Left renal pelvis (tissue), 4 donors: Measurements from ENCODE around the gene NMRK1. TPM values are rescaled to one million over a fixed set of nuclear protein-coding genes. Genes with fewer than 3 reads are reported as not detected.

ENCODE experiments used
- DNase-seq, 4 donors: peaks; one replicate each; pipeline ENCODE4 v3.0.0-alpha.2; 2013; ENCODE audit warnings: low read depth in 4 of 4, low spot score in 3 of 4
- polyA plus RNA-seq, 4 donors: library from polyadenylated mRNA; unstranded; fragments of 120-200 nt; gene quantifications; one replicate each; pipeline ENCODE4 v1.2.1, GENCODE V29; 2013; ENCODE audit not compliant: insufficient read length in 4 of 4

Gene NMRK1
- polyA plus RNA-seq, 4 donors, result 6.5 to 31.6 (median 25.0) TPM

DNA sequence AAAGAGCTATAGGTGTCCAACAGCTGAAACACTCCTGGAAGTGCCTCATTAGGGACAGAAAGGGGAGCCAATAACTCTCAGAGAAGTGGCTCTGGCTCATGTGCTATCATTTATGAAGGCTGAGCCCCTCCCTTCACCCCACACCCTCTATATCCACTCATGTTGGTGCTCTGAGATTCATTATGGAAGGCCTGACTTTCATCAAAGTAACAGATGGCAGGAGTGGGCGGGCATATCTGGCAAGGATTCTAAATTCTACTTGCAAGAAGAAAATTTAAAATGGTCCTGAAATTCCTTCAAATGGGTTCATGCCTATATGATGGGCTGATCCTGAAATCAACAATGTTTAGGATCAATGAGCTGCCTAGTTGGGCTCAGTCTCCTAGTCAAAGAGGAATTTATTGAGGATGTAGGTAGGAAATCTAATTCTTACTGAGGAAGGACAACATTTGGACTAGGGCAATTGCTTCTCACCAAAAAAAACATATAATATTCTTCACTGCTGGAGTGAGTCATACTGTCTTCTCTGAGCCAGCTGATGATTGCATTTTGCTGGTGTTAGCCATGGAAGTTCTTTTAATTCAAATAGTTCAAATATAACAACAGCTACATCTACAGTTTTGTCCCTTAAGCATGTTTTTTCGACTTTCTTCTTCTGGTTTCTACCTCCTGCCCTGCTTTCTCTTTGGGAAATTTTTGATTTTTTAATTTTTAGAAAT, 23.5 kb downstream of the NMRK1 start:
- no peak for DNase-seq

DNA sequence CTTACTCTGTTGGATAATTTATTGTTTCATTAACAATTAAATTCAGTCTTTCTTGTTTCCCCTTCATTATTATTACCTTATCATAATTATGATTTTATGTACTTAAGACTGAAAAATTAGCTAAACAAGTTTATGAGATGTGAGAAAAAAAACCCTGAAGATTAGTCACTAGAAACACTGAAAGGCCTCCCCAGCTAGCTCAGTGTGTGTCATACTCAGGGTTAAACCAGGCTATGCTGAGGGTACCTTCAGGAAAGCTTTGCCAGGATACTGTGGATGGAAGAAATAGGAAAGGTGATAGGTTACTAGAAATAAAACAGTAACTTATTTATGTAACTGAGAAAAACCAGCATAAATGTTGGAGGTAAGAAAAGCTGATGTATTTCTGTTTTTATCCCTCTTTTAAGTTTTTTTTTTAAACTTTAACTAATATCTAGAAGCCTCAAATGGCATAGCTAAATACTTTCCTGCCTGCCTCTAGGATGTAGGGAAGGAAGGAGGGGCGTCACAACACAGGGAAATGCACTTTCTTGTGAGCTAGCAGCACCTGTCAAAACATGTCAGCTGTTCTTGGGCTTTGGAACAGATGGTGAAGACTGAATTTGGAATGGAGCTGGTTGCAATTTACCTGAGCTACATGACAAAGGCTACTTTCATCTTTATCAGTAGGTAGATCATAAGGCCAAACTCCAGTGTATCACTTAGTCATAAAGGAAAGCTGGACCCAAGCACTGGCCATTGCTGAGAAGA, 24.2 kb downstream of the NMRK1 start:
- no peak for DNase-seq

GRCh38 chr9:75061169-75061568, 26.8 kb downstream of the NMRK1 start:
- DNase-seq, result no peak

GRCh38 chr9:75054368-75055001, 33.5 kb downstream of the NMRK1 start:
- no peak for DNase-seq

GRCh38 chr9:75053869-75054268, 34.1 kb downstream of the NMRK1 start:
- DNase-seq, result no peak

- no peak for DNase-seq
These were observed 36.7 kb downstream of the NMRK1 start for GRCh38 chr9:75051285-75051684.

GRCh38 chr9:75047506-75047905, 40.4 kb downstream of the NMRK1 start:
- DNase-seq, result no peak

GRCh38 chr9:75046725-75047345, 41.1 kb downstream of the NMRK1 start:
- DNase-seq, result no peak

DNA sequence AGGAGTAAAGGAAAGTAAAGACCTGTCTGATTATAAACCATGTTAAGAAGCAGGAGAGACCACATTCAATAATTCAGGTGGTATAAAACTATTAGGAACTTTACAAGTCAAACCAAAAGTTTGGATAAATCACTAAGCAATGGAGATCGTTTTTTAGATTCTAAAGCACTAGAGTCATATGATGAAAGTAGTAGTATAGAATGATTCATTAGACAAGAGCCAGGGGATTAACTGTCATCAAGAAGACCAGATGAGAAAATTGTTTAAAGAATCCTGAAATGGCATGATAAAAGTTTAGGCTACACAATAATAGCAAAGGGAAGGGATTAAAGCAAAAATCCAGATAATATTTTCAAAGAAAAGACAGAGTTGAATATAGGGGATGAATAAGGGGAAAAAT, 46.9 kb downstream of the NMRK1 start:
- no peak for DNase-seq

DNA sequence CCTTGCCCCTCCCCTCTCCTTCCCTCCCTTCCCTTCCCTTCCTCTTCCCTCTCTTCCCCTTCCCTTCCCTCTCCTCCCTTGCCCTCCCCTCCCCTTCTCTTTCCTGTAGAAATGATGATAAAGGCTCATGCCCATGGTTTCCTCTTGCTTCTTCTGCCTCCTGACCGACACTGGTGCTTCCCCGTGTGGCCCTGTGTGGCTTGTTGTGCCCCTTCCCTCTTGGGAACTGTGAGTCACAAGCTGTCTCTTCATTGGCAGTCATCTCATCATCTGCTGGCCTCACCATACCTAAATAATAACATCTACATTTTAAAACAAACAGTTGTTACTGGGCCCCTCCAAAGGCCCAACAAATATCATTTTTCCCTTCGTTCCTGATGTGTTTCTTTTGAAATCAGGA, 48.2 kb downstream of the NMRK1 start:
- DNase-seq, result no peak

DNA sequence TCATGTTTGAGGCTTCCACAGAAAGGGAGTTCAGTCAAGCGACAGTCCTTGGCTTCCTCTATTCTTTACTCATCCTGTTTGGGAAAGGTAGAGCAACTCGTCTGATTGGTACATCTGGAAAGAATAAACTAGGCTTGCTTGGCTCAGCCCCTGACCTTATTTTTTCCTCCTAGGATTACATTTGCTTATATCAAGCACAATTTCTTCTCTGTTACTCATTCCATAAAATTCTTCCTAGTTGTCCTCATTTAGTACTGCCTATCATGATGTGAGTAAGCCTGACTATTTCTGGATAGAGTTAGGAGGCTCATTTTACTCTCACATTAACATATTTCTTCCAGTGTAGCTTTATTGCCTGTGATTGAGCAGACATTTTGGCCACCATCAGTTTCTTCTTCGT, 48.9 kb downstream of the NMRK1 start:
- no peak for DNase-seq

- DNase-seq, result no peak
These were observed 51.2 kb downstream of the NMRK1 start for GRCh38 chr9:75036793-75037192.

DNA sequence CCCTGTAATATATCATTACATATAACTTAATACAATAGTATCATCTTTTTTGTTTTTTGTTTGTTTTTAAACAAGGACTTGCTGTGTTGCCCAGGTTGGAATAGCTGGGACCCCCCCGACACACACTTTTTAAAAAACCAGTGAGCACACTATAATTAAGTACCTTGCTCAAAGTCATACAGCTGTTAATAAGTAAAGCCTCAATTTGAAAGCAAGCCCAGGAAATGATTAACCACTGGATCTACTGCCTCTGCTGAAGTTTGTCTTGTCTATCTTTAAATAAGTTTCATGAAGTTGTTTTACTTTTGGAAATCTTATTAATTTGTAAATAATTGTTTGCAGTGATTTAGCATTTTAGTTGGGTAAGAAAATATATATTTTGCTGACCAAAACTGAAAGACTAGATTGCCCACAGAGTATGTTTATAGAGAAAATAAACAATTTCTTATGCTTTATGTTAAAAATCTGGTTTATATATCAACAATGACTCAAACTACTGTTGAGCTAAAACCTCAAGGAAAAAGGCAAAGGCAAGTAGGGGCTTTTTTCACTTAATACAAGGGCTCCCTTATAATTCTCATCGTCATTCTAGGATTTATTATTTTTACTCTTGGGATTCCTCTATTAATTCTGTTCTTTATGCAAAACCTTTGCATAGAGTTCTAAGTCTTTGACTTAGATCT, 54.0 kb downstream of the NMRK1 start:
- DNase-seq, result peak in 1 of 4 donors; percentile 16

- DNase-seq, result peak; percentile 22 to 56 (median 37)
These were observed 60.5 kb downstream of the NMRK1 start for GRCh38 chr9:75027187-75028107.

- DNase-seq, result no peak
These were observed 64.1 kb downstream of the NMRK1 start for GRCh38 chr9:75023846-75024245.

DNA sequence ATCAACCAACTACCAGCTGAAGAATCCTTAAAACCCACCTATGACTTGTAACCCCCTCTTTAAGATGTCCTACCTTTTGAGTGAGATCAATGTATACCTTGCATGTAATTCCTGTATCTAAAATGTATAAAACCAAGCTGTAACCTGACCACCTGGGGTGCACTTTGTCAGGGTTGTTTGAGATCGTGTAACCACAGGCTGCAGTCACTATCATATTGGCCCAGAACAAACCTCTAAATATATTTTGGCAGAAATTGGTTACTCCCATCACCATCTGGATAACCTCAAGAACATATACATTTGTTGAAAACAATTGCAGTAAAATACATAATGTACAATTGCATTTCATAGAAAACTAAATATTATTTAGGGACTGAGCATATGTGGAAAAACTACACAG, 68.3 kb downstream of the NMRK1 start:
- DNase-seq, result no peak

GRCh38 chr9:75019022-75019421, 68.9 kb downstream of the NMRK1 start:
- DNase-seq, result no peak

GRCh38 chr9:75017378-75017777, 70.6 kb downstream of the NMRK1 start:
- no peak for DNase-seq

- no peak for DNase-seq
These were observed 74.2 kb downstream of the NMRK1 start for GRCh38 chr9:75013735-75014134.
